HG02610 (cell line): ENCODE measurements around the gene NELFB.

ENCODE experiments used
- ATAC-seq: cut with Tn5 transposase; IDR thresholded peaks from one replicate; pipeline ENCODE4 v1.9.1; 2021; ENCODE audit warnings: mild to moderate bottlenecking, moderate library complexity; ENCODE audit not compliant: unreplicated experiment

The NELFB gene

DNA sequence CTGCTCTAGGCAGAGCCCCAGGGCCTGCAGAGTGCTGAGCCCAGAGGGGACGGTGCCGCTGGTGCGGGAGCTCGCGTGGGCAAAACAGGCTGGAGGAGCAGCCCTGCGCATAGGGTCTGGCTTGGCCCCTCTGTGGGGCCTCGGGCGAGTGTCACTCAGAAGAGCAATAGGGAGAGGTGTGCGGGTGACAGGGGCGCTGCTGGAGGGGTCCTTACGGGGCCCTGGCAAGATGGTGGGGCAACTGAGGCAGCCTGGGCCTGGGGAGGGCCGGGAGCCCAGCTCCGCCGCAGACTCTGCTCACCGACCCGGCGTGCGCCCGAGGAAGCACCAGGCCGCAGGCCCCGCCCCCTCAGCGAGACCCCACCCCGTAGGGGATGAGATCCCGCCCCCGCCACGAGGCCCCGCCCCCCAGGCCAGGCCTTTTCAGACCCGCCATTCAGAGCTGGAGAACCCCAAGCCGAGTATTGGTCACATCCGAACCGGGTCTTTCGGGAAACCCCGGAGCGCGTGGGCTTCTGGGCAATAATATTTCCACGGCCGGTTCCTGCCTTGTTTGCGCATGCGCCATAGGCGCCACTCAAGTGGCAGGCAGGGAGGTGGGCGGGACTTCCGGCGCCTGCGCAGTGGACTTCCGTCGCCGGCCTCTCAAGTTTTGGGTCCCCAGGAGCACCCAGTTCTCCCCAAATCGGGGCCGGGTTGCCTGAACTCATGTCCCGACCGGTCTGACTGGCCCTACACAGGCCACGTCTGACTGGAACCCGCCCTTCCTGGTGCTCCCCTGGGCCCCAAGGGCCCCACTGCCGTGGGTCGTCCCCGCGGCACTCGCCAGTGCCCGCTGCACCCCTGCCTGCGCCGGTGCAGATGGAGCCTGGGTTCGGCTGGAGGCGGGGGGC, 31.8 kb upstream of the NELFB start:
- peak; percentile 60 for ATAC-seq

DNA sequence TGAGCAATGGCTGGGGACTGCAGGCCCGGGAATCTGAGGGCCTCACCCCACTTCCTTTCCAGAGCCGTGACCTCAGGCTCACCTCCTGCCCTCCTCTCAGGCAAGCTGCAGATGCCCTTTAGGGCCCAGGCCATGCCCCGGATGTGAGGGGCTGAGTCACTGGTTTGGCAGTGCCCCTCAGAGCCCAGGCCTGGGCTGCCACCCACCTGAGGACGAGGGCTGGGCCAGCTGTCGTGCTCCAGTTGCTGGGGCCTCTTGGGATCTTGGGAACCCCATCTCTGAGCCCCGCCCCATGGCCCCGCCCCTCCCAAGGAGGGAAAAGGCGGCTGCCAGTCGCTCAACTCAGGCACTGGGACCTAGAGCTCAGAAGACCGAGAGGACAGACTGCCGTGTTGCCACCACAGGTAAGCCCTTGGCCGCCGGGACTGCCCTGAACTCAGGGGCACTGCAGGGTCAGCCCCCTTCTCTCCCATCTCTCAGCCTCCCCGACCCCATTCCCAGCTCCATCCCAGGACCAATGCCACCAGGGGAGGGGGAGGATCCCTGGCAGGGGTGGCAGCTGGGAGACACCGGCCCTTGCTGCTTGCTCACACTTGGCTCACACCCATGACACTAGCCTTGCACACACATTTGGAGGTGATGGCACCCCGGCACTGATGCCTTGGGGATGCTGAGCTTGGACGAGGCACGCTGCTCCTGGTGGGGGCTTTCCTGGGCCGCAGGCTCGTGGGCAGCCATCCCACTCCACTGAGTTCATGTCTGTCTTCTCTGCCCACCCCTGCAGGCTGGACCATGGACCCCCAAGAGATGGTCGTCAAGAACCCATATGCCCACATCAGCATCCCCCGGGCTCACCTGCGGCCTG, 30.1 kb upstream of the NELFB start, which contains the start of gene CYSRT1:
Gene CYSRT1 (plus strand): TSS at position 345 of the 865 bp plus-strand sequence. CDS start 448 bp downstream, at position 793.
- ATAC-seq = no peak

- no peak for ATAC-seq
These were observed 29.3 kb upstream of the NELFB start for GRCh38 chr9:137225699-137226331.

DNA sequence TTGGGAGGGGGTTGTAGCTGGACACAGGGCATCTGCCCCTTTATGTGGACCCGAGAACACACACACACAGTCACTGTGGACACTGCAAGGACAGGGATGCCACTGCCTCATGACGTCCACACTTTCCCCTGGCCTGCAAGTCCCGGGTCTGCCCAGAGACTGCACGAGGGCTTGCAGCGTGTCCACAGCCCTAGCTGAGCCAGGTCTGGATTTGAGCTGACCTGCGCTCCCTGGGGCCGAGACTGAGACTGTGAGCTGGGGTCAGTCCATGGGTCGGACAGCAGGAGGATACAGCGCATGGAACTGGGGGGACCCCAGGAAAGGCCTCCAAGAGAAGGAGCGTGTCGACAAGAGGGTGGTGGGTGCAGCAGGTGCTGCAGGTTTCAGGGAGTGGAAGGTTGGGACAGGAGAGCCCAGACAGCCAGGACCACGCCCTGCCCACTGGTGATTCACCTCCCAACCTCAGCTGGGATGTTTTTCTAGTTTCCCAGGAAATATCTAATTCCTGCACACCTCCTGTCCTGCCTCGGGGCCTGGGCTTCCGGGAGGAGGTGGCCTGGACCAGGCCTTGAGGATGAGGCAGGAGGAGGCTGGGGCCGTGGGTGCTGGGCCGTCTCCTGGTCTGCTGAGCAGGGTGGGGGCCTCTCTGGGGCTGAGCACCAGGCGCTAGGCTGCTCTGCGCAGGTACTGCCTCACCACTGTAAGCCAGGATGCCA, 28.6 kb upstream of the NELFB start:
- no peak for ATAC-seq

DNA sequence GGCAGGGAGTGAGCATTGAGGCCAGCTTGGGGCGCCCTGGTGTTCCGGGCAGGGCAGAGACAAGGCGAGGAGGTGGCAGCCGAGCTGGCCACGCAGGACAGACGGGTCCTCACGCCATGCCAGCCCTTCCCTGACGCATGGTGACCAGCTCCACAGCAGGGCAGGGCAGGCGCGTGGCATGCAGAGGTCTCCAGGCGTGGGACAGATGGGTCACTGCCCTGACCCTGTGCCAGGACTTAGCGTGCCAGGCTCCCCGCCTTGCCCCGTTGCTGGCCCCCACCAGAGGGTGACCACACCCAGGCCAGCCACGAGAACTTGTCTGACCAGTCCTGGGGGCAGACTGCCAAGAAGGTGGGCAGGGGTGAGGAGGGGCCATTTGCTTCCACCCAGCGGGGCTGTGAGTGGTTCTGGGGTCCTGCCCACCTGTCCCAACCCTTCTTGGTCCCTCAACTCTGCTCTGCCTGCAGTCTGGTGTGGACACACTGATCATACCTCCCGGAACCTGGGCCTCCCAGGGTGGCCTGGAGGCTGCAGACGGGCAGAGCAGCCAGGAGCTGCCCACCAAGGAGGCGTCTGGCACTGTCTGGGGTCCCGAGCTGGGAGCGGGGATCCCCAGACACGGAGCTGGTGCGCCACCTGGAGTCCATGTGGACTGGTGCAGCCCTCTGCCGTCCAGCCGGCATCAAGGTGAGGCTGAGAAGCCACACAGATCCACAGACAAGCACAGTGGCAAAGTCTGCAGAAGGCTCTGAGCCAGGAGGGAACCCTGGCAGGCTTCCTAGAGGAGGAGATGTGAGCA, 27.9 kb upstream of the NELFB start, which contains the start of gene RNF224:
Gene RNF224 (plus strand): TSS at position 449 of the 799 bp plus-strand sequence. CDS start 834 bp downstream, outside the sequence.
- ATAC-seq = no peak

GRCh38 chr9:137227853-137228505, 27.1 kb upstream of the NELFB start:
- ATAC-seq = no peak

- ATAC-seq = no peak
These were observed 26.6 kb upstream of the NELFB start for GRCh38 chr9:137228506-137228967.

DNA sequence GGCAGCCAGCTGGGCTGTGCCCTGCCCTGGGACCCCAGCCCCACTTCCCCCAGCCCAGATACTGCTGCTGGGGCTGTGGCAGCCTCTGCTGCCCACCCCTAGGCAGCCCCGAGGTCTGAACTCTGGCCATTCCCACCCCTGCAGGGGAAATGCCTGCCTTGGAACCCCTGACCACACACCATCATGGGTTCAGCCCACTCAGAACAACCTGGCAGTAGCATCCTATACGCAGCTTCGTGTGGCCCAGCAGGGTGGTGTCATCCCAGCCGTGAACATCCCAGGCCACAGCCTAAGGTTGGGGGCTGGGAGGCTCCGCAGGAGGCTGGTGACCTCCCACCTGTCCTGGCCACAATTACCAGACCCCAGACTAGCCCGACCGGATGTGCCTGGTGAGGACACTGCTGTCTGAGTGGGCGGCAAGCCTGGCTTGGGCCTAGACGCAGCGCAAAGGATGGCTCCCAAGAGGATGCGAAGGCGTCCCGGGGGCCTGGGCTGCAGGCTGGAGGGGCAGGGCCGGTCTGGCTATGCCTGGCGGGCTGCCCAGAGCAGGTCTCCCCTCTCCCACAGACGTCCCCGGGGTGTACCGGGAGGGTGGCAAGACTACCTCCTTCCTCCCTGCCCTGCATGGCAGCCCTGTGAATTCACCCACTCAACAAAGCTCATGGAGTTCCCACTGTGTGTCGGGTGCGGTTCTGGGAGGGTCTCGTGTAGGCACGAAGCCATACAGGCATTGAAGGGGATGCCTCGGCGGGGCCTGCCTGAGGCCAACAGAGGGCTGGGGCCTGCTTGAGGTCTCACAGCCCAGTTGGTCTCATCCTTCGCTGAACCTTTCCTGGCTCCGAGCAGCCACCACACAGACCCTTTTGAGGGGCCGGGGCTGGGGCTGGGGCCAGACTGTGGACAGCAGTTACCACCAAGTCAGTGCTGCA, 25.9 kb upstream of the NELFB start:
- ATAC-seq = no peak

DNA sequence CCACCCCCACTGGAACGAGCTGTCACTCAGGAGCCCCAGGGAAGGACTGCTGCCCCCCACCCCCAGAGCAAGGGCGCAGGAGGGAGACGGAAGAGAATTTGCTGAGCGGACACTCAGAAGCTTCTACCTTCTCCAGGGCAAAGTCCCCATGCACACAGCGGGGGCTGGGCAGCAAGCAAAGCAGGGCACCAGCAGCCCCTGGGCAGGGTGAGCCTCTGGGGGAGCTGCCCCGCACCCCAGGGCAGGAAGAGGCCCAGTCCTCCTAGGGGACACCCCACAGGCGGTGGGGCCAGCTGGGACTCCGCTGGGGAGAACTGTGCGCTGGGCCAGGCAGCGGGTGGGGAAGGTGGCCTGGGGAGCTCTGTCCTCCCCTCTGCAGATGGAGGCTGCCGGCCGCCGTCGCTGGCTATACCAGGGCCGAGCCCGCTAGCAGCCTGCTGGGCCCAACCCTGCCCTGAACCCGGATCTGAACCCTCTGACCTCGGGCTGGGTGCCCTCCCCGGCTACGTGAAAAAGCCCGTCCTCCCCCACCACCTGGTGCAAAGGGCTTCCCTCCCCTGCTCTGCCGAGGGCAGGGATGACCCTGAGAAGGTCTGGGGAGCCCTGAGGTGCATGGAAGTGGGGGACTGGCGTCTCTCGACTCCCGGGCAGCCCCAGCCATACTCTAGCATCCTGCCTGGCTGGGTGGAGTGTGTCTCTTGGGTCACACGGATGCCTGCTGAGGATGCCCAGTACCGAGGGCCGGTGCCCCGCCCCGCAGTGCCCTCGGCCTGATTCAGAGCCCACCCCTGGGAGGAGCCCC, 25.0 kb upstream of the NELFB start:
- ATAC-seq = no peak

DNA sequence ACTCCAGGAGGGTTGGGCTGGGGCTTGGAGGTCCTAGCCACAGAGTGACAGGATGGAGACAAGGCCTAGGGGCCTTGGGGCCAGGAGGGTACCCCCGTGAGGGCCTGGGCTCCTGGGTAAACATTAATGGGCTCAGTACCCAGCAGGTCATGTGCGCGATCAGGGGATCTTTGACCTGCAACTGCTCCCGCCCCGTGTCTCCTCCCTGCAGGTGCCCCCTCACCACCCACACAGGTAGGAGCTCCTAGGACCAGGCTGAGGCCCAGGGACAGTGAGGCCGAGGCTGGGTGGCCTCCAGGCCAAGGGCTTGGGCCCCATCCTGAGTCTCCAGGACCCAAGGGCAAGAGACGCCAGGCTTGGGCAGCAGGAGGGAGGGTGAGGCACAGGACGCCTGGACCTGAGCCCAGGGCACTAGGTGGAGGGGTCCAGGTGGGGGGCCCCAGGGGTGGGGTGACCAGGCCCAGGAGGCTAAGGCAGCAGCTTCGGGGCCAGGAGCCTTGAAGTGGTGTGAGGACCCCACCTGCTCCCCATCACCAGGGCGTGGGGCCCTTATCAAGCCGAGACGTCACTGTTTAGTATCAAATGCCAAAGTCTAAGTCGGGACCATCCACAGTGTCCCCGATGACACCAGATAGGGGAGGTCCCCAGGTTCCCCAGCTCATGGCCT, 24.3 kb upstream of the NELFB start, which contains the start of gene SLC34A3:
Gene SLC34A3 (plus strand): TSS at position 197 of the 667 bp plus-strand sequence. CDS start 802 bp downstream, outside the sequence.
- no peak for ATAC-seq

DNA sequence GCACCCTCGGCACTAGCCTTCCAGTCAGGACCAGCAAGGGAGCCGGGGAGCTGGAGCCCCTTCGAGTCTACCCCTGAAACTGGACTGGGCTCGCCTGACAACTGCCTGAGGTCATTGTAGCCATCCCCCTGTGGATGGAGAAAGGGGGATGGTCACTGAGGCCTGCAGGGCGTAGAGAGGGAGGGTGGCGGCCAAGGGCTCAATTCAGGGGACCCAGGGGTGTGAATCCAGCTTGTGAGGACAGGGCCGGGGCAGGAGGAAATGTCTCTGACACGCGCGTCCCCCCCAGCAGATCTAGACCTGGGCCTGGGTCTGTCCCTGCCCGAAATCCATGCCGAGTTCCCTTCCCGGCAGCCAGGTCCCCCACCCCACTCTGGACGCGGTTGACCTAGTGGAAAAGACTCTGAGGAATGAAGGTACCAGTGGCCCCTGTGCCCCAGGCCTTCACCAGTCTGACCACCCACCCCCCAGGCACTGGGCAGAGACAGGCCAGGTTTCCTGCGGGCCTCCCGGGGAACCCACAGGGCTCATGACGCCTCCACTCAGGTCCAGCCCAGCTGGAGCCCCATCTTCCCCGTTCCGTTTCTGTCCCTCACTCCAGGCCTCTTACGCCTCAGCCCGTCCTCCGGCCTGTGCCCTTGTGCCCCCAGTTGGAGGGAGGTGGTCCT, 23.6 kb upstream of the NELFB start:
- ATAC-seq = no peak

DNA sequence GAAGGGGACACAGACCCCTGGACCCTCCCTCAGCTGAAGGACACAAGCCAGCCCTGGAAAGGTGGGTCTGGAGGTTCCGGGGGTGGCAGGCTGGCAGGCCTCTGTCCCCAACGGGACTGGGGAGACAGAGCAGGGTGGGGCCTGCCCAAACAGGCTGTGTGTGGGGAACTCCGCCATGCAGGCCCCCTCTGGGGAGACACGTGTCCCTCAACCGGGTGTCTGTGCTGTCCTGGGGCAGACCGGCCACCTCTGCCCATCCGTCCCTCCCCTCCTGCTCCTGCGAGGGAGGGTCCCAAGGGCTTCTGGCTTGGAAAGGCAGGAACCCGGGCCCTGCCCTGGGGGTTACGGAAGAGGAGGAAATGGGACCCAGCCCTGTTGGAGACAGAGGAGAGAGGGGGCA, 23.0 kb upstream of the NELFB start:
- no peak for ATAC-seq

- ATAC-seq = no peak
These were observed 22.6 kb upstream of the NELFB start for GRCh38 chr9:137232510-137232909.

DNA sequence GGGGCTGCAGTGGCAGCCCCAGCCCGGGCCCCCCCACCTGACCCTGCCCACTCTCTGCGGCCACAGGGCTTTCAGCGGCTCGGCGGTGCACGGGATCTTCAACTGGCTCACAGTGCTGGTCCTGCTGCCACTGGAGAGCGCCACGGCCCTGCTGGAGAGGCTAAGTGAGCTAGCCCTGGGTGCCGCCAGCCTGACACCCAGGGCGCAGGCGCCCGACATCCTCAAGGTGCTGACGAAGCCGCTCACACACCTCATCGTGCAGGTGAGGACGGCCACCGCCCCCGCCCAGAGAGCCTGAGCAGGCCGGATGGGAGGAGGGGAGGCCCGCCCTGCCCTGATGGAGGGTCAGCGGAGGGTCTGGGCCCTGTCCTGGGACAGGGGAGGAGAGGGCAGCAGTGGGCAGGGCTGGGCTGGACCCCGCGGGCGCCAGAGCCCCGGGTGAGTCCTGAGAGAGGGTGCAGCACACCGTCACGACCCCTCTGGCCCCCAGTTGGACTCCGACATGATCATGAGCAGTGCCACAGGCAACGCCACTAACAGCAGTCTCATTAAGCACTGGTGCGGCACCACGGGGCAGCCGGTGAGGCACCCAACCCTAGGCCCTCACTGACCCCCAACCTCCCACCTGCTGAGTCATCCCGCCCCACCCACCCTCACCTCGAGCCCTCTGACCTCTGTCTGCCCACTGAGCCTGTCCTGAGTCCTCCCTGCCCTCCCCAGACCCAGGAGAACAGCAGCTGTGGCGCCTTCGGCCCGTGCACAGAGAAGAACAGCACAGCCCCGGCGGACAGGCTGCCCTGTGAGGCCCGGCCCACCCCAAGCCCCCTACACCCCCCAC, 21.8 kb upstream of the NELFB start:
- no peak for ATAC-seq
